H9 (cell line): Measurements from ENCODE around the gene ANKHD1. TPM values are rescaled to one million over a fixed set of nuclear protein-coding genes. Genes with fewer than 3 reads are reported as not detected.

ENCODE experiments used
- DNase-seq: peaks from one replicate; pipeline ENCODE4 v3.0.0-alpha.2; 2017
- H2AFZ ChIP-seq: one replicate; pipeline ENCODE4 v1.6.1; 2013; ENCODE audit warnings: mild to moderate bottlenecking, low read length, control low read depth, moderate library complexity
- H2AK5ac ChIP-seq: 2 replicates; pipeline ENCODE4 v1.6.1; 2013; ENCODE audit warnings: low read length, control low read depth, mixed read lengths; ENCODE audit not compliant: insufficient read length
- H2BK120ac ChIP-seq: one replicate; pipeline ENCODE4 v1.6.1; 2013; ENCODE audit warnings: low read depth, mild to moderate bottlenecking, low read length, control low read depth, inconsistent platforms; ENCODE audit not compliant: poor library complexity, severe bottlenecking
- H2BK12ac ChIP-seq: 2 replicates; pipeline ENCODE4 v1.6.1; 2013; ENCODE audit warnings: low read length, control low read depth, mixed read lengths, low read depth; ENCODE audit not compliant: insufficient read length
- H2BK15ac ChIP-seq: 2 replicates; pipeline ENCODE4 v1.6.1; 2013; ENCODE audit warnings: low read depth, low read length, control low read depth
- H2BK20ac ChIP-seq: one replicate; pipeline ENCODE4 v1.6.1; 2013; ENCODE audit warnings: low read depth, mild to moderate bottlenecking, low read length, control low read depth, inconsistent platforms; ENCODE audit not compliant: poor library complexity, severe bottlenecking
- H2BK5ac ChIP-seq: 2 replicates; pipeline ENCODE4 v1.6.1; 2013; ENCODE audit warnings: low read length, control low read depth, mixed read lengths; ENCODE audit not compliant: insufficient read length
- H3K14ac ChIP-seq: 2 replicates; pipeline ENCODE4 v1.6.1; 2013; ENCODE audit warnings: low read length, control low read depth; ENCODE audit not compliant: insufficient read depth
- H3K18ac ChIP-seq: 2 replicates; pipeline ENCODE4 v1.6.1; 2013; ENCODE audit warnings: low read depth, mild to moderate bottlenecking, mixed read lengths, low read length, control low read depth; ENCODE audit not compliant: insufficient read length
- H3K23ac ChIP-seq: 2 replicates; pipeline ENCODE4 v1.6.1; 2013; ENCODE audit warnings: low read length, control low read depth, mixed read lengths, low read depth; ENCODE audit not compliant: insufficient read length
- H3K23me2 ChIP-seq: 2 replicates; pipeline ENCODE4 v1.6.1; 2013; ENCODE audit warnings: low read depth, mild to moderate bottlenecking, mixed read lengths, low read length, control low read depth; ENCODE audit not compliant: insufficient read length, poor library complexity, severe bottlenecking
- H3K27ac ChIP-seq: 2 replicates; pipeline ENCODE4 v1.5.1; 2013; ENCODE audit warnings: low read length, control low read depth, mixed read lengths, low read depth; ENCODE audit not compliant: insufficient read length
- H3K27me3 ChIP-seq: 2 replicates; pipeline ENCODE4 v1.6.1; 2013; ENCODE audit warnings: low read length, control low read depth, inconsistent platforms; ENCODE audit not compliant: insufficient read depth
- H3K4ac ChIP-seq: 2 replicates; pipeline ENCODE4 v1.6.1; 2013; ENCODE audit warnings: low read depth, mild to moderate bottlenecking, control low read depth, inconsistent platforms, low read length, moderate library complexity
- H3K4me1 ChIP-seq: 2 replicates; pipeline ENCODE4 v1.6.1; 2013; ENCODE audit warnings: low read length, control low read depth, inconsistent platforms; ENCODE audit not compliant: insufficient read depth
- H3K4me2 ChIP-seq: 2 replicates; pipeline ENCODE4 v1.6.1; 2013; ENCODE audit warnings: low read length, control low read depth, mixed read lengths; ENCODE audit not compliant: insufficient read length, insufficient read depth
- H3K56ac ChIP-seq: 2 replicates; pipeline ENCODE4 v1.6.1; 2013; ENCODE audit warnings: low read depth, mild to moderate bottlenecking, mixed read lengths, low read length, control low read depth; ENCODE audit not compliant: insufficient read length
- H3K79me1 ChIP-seq: 2 replicates; pipeline ENCODE4 v1.6.1; 2013; ENCODE audit warnings: low read depth, mild to moderate bottlenecking, moderate library complexity, low read length, control low read depth, inconsistent platforms; ENCODE audit not compliant: insufficient read depth, poor library complexity, severe bottlenecking
- H3K79me2 ChIP-seq: 2 replicates; pipeline ENCODE4 v1.6.1; 2013; ENCODE audit warnings: low read length, control low read depth, inconsistent platforms; ENCODE audit not compliant: insufficient read depth
- H3K9ac ChIP-seq: 2 replicates; pipeline ENCODE4 v1.6.1; 2013; ENCODE audit warnings: low read length, control low read depth, mixed read lengths; ENCODE audit not compliant: insufficient read length; ENCODE audit errors: extremely low read depth
- H3K9me3 ChIP-seq: one replicate; pipeline ENCODE4 v1.6.1; 2013; ENCODE audit warnings: low read depth, low read length, inconsistent platforms; ENCODE audit not compliant: control insufficient read depth
- H3T11ph ChIP-seq: one replicate; pipeline ENCODE4 v1.6.1; 2013; ENCODE audit warnings: mild to moderate bottlenecking, low read length, control low read depth, inconsistent platforms
- H4K20me1 ChIP-seq: one replicate; pipeline ENCODE4 v1.6.1; 2013; ENCODE audit not compliant: control insufficient read depth, insufficient read length, insufficient read depth
- H4K5ac ChIP-seq: 2 replicates; pipeline ENCODE4 v1.6.1; 2013; ENCODE audit warnings: low read depth, mild to moderate bottlenecking, mixed read lengths, low read length, control low read depth; ENCODE audit not compliant: insufficient read length
- H4K8ac ChIP-seq: replicated peaks from 2 replicates; pipeline ENCODE4 v1.6.1; 2013; ENCODE audit warnings: low read length, control low read depth, mixed read lengths, low read depth; ENCODE audit not compliant: insufficient read length
- H4K91ac ChIP-seq: 2 replicates; pipeline ENCODE4 v1.6.1; 2013; ENCODE audit warnings: low read depth, mild to moderate bottlenecking, moderate library complexity, mixed read lengths, low read length, control low read depth; ENCODE audit not compliant: insufficient read length
- H3K27ac Mint-ChIP-seq, 3 experiments: 2 replicates in 2 of 3; 3 replicates in 1 of 3; pipeline ENCODE4 v1.8.0; 2020 to 2021; ENCODE audit warnings: mixed read lengths in 3 of 3, mild to moderate bottlenecking in 1 of 3, moderate library complexity in 1 of 3
- H3K27me3 Mint-ChIP-seq: 2 replicates; pipeline ENCODE4 v1.8.0; 2021; ENCODE audit warnings: low read depth, mild to moderate bottlenecking, moderate library complexity, mixed read lengths
- H3K36me3 Mint-ChIP-seq, 3 experiments: 2 replicates in 2 of 3; 3 replicates in 1 of 3; pipeline ENCODE4 v1.8.0; 2020 to 2021; ENCODE audit warnings: low read depth in 3 of 3, mixed read lengths in 3 of 3; ENCODE audit not compliant: insufficient read depth in 1 of 3
- H3K4me1 Mint-ChIP-seq, 2 experiments: 2 replicates each; pipeline ENCODE4 v1.8.0; 2020; ENCODE audit warnings: mixed read lengths in 2 of 2
- H3K4me3 Mint-ChIP-seq, 2 experiments: 2 replicates in 1 of 2; 3 replicates in 1 of 2; pipeline ENCODE4 v1.8.0; 2020 to 2021; ENCODE audit warnings: mild to moderate bottlenecking in 2 of 2, mixed read lengths in 2 of 2, moderate library complexity in 1 of 2
- H3K9me3 Mint-ChIP-seq, 2 experiments: 2 replicates in 1 of 2; 3 replicates in 1 of 2; pipeline ENCODE4 v1.8.0; 2020; ENCODE audit warnings: mild to moderate bottlenecking in 2 of 2, mixed read lengths in 2 of 2, moderate library complexity in 1 of 2
- WGBS: extraction: QIAGEN DNeasy Blood & Tissue Kit; methylation state at CpG from one replicate; pipeline ENCODE4 v1.1.7; 2013; ENCODE audit warnings: missing lambda C conversion rate, low lambda C conversion rate, mixed read lengths; ENCODE audit not compliant: insufficient read length; ENCODE audit errors: extremely low coverage; 5-methylcytosine and 5-hydroxymethylcytosine counted together
- total RNA-seq: library from RNA; stranded (reverse); gene quantifications from 2 replicates; pipeline ENCODE4 v1.2.1, GENCODE V29; 2021
- TF ChIP-seq, protein P1 (sequence below): fragments of 200-600 bp; sonication (generic); conservative IDR thresholded peaks from 3 replicates; pipeline ENCODE4 v1.8.0; 2021; ENCODE audit warnings: antibody characterized with exemption, mild to moderate bottlenecking

ANKHD1 gene
- total RNA-seq, 1 experiment from 2014 or later, result 105 TPM

DNA sequence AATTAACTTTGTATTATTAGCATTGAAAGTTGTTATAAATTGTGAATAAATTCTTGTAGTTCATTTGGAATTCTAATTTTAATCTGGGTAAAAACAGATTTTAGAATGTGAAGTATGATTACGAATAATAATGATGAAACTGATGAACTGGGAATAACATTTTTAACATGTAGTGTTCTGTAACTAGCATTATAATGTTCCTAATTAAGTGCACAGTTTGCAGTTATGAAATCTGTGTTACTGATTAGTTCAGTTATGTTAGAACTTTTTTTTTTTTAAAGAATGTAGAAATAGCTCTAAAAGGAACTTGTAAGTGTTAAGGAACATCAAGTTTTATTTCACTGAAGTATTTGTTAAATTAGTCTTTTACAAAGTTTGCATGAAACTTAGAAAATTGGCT lies 97.0 kb downstream of the ANKHD1 start:
- no peak overlapping the region for H3K23ac ChIP-seq
- H4K5ac ChIP-seq, result no peak overlapping the region
- Mint-ChIP-seq H3K27ac (no peak overlapping the region), H3K27me3 (no peaks in the 10 kb centered on the region), H3K4me1 (no peaks in the 10 kb centered on the region), H3K9me3 (no peaks in the 10 kb centered on the region), H3K4me3 (no peak overlapping the region), H3K36me3 (peaks cover 7 to 29% (median 22%) of the 10 kb centered on the region in 3 experiments; a peak in 6 of 7 replicates)
- no peaks in the 10 kb centered on the region for H3K27me3 ChIP-seq
- no peak overlapping the region for H2BK20ac ChIP-seq
- DNase-seq, result no peak
- no peak overlapping the region for H3K14ac ChIP-seq
- no peak overlapping the region for H3K4ac ChIP-seq
- H3K23me2 ChIP-seq, result no peaks in the 10 kb centered on the region
- no peak overlapping the region for H2AK5ac ChIP-seq
- WGBS, result 100% methylated on average over 1 of the region's 1 CpG
- H3K9ac ChIP-seq, result no peak overlapping the region
- H4K8ac ChIP-seq, result no peak overlapping the region
- H3T11ph ChIP-seq, result no peak overlapping the region
- H3K56ac ChIP-seq, result no peak overlapping the region
- H2BK120ac ChIP-seq, result no peak overlapping the region
- no peak overlapping the region for H3K27ac ChIP-seq
- no peaks in the 10 kb centered on the region for H3K4me1 ChIP-seq
- H4K20me1 ChIP-seq, result no peaks in the 10 kb centered on the region
- no peak overlapping the region for H3K4me2 ChIP-seq
- no peaks in the 10 kb centered on the region for H3K9me3 ChIP-seq
- H2BK5ac ChIP-seq, result no peak overlapping the region
- no peak overlapping the region for H2AFZ ChIP-seq
- H4K91ac ChIP-seq, result no peak overlapping the region
- H2BK15ac ChIP-seq, result no peak overlapping the region
- H3K18ac ChIP-seq, result no peak overlapping the region
- no peak overlapping the region for H2BK12ac ChIP-seq
- TF ChIP-seq, protein P1, sequence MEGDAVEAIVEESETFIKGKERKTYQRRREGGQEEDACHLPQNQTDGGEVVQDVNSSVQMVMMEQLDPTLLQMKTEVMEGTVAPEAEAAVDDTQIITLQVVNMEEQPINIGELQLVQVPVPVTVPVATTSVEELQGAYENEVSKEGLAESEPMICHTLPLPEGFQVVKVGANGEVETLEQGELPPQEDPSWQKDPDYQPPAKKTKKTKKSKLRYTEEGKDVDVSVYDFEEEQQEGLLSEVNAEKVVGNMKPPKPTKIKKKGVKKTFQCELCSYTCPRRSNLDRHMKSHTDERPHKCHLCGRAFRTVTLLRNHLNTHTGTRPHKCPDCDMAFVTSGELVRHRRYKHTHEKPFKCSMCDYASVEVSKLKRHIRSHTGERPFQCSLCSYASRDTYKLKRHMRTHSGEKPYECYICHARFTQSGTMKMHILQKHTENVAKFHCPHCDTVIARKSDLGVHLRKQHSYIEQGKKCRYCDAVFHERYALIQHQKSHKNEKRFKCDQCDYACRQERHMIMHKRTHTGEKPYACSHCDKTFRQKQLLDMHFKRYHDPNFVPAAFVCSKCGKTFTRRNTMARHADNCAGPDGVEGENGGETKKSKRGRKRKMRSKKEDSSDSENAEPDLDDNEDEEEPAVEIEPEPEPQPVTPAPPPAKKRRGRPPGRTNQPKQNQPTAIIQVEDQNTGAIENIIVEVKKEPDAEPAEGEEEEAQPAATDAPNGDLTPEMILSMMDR, result no peak
- H3K79me1 ChIP-seq, result no peaks in the 10 kb centered on the region
- H3K79me2 ChIP-seq, result no peaks in the 10 kb centered on the region
